SK-N-SH (cell line): ENCODE measurements around the gene ABHD13. TPM values are rescaled to one million over a fixed set of nuclear protein-coding genes. Genes with fewer than 3 reads are reported as not detected.

Source experiments
- CTCF ChIA-PET: fragments of 300-600, 350-600 bp; formaldehyde crosslinking; extraction: SDS; loops from one replicate; lab custom pipeline; 2021; lab: Yijun Ruan, JAX
- POLR2A ChIA-PET: fragments of 350-600 bp; sonication (Branson Sonifier 250); formaldehyde crosslinking; extraction: SDS; loops from one replicate; lab custom pipeline; 2020; ENCODE audit warnings: antibody characterized with exemption, inconsistent platforms; lab: Yijun Ruan, JAX
- DNase-seq: peaks from one replicate; pipeline ENCODE4 v3.0.0; 2012
- H2AFZ ChIP-seq: fragments of 200-600 bp; sonication (generic); 2 replicates; pipeline ENCODE4 v1.8.1; 2016; ENCODE audit warnings: antibody characterized with exemption, mild to moderate bottlenecking, low read depth
- H3F3A ChIP-seq: fragments of 200-600 bp; sonication (generic); replicated peaks from 2 replicates; pipeline ENCODE3; 2016; ENCODE audit warnings: antibody characterized with exemption, mild to moderate bottlenecking; ENCODE audit not compliant: insufficient read depth
- H3K27ac ChIP-seq, 2 experiments: fragments of 200-500 bp in 1 of 2; fragments of 200-600 bp in 1 of 2; sonication (Bioruptor generic) in 1 of 2; sonication (generic), shearing (Covaris generic) in 1 of 2; 2 replicates each; pipeline versions ENCODE4 v1.5.1 to v1.6.1; 2014 to 2016; ENCODE audit warnings: low read depth in 2 of 2, inconsistent platforms in 1 of 2, low read length in 1 of 2, mild to moderate bottlenecking in 1 of 2, mixed read lengths in 1 of 2
- H3K27me3 ChIP-seq: fragments of 200-600 bp; sonication (generic), shearing (Covaris generic); 2 replicates; pipeline ENCODE4 v1.6.1; 2016; ENCODE audit warnings: mixed run types; ENCODE audit not compliant: insufficient read depth
- H3K36me3 ChIP-seq, 2 experiments: fragments of 200-500 bp in 1 of 2; fragments of 200-600 bp in 1 of 2; sonication (Bioruptor generic) in 1 of 2; sonication (generic) in 1 of 2; replicated peaks in 1 of 2; 2 replicates each; pipeline versions ENCODE3 to v1.5.1; 2014 to 2016; ENCODE audit warnings: low read length in 1 of 2, mild to moderate bottlenecking in 1 of 2; ENCODE audit not compliant: insufficient read depth in 2 of 2, control insufficient read depth in 1 of 2
- H3K4me1 ChIP-seq, 2 experiments: fragments of 200-500 bp in 1 of 2; fragments of 200-600 bp in 1 of 2; sonication (Bioruptor generic) in 1 of 2; sonication (generic), shearing (Covaris generic) in 1 of 2; 2 replicates each; pipeline versions ENCODE4 v1.5.1 to v1.6.1; 2014 to 2016; ENCODE audit warnings: low read depth in 1 of 2, low read length in 1 of 2, mixed run types in 1 of 2; ENCODE audit not compliant: insufficient read depth in 2 of 2, control insufficient read depth in 1 of 2
- H3K4me2 ChIP-seq: fragments of 200-600 bp; sonication (generic), shearing (Covaris generic); 2 replicates; pipeline ENCODE4 v1.6.1; 2017; ENCODE audit warnings: mixed run types
- H3K4me3 ChIP-seq, 2 experiments: fragments of 200-500 bp in 1 of 2; fragments of 200-600 bp in 1 of 2; sonication (Bioruptor generic) in 1 of 2; sonication (generic), shearing (Covaris generic) in 1 of 2; 2 replicates each; pipeline versions ENCODE4 v1.5.1 to v1.8.1; 2014 to 2016; ENCODE audit warnings: low read depth in 2 of 2, inconsistent platforms in 1 of 2, low read length in 1 of 2, mild to moderate bottlenecking in 1 of 2, mixed read lengths in 1 of 2, moderate library complexity in 1 of 2
- H3K79me2 ChIP-seq: fragments of 200-600 bp; sonication (generic); 2 replicates; pipeline ENCODE4 v1.8.1; 2017; ENCODE audit warnings: mild to moderate bottlenecking; ENCODE audit not compliant: insufficient read depth
- H3K9ac ChIP-seq: fragments of 200-600 bp; sonication (generic); 2 replicates; pipeline ENCODE4 v1.6.1; 2017; ENCODE audit warnings: mixed run types
- H3K9me2 ChIP-seq: fragments of 200-600 bp; sonication (generic); 2 replicates; pipeline ENCODE4 v1.6.1; 2017; ENCODE audit warnings: mixed run types
- H3K9me3 ChIP-seq: fragments of 200-600 bp; sonication (generic); 2 replicates; pipeline ENCODE4 v1.6.1; 2017; ENCODE audit warnings: mixed run types, mild to moderate bottlenecking, moderate library complexity
- H4K20me1 ChIP-seq: fragments of 200-600 bp; sonication (generic); 2 replicates; pipeline ENCODE4 v1.6.1; 2017; ENCODE audit warnings: mild to moderate bottlenecking, mixed run types; ENCODE audit not compliant: insufficient read depth
- CTCF ChIP-seq: fragments of 200-600 bp; sonication (generic); IDR thresholded peaks from 2 replicates; pipeline ENCODE4 v1.6.1; 2017; ENCODE audit warnings: antibody characterized with exemption, mild to moderate bottlenecking, moderate library complexity
- ELF1 ChIP-seq: IDR thresholded peaks from 2 replicates; pipeline ENCODE4 v1.4.0; 2012
- EP300 ChIP-seq, 2 experiments: IDR thresholded peaks; 2 replicates each; pipeline versions ENCODE4 v1.4.0 to v1.6.1; 2012; ENCODE audit warnings: borderline replicate concordance in 1 of 2, low read depth in 1 of 2, low read length in 1 of 2
- EZH2phosphoT487 ChIP-seq: fragments of 200-600 bp; sonication (generic); IDR thresholded peaks from 2 replicates; pipeline ENCODE4 v1.6.1; 2017; ENCODE audit warnings: low read depth, mixed run types, mild to moderate bottlenecking, antibody characterized with exemption, moderate library complexity, borderline replicate concordance
- FOXM1 ChIP-seq: IDR thresholded peaks from 2 replicates; pipeline ENCODE4 v1.4.0; 2012; ENCODE audit warnings: low read depth, mild to moderate bottlenecking
- GABPA ChIP-seq: IDR thresholded peaks from 2 replicates; pipeline ENCODE4 v1.4.0; 2012; ENCODE audit warnings: low read depth, mild to moderate bottlenecking
- GATA2 ChIP-seq: sonication (generic); formaldehyde crosslinking; IDR thresholded peaks from 2 replicates; pipeline ENCODE4 v1.5.0; 2020; ENCODE audit warnings: mild to moderate bottlenecking, missing genetic modification reagents
- JUND ChIP-seq: IDR thresholded peaks from 2 replicates; pipeline ENCODE4 v1.4.0; 2012
- MAX ChIP-seq: IDR thresholded peaks from 2 replicates; pipeline ENCODE4 v1.4.0; 2012; ENCODE audit warnings: low read depth
- MEF2A ChIP-seq: IDR thresholded peaks from 2 replicates; pipeline ENCODE4 v1.4.0; 2012; ENCODE audit warnings: low read depth, borderline replicate concordance
- MXI1 ChIP-seq: IDR thresholded peaks from 2 replicates; pipeline ENCODE4 v1.6.1; 2012; ENCODE audit warnings: mild to moderate bottlenecking, low read depth, low read length, improper control_type of control experiment
- NFIC ChIP-seq: IDR thresholded peaks from 2 replicates; pipeline ENCODE4 v1.4.0; 2012; ENCODE audit warnings: borderline replicate concordance
- NRF1 ChIP-seq: IDR thresholded peaks from 2 replicates; pipeline ENCODE4 v1.6.1; 2012; ENCODE audit warnings: low read depth, mild to moderate bottlenecking, low read length
- PBX3 ChIP-seq: IDR thresholded peaks from 2 replicates; pipeline ENCODE4; 2012
- RAD21 ChIP-seq: IDR thresholded peaks from 2 replicates; pipeline ENCODE4 v1.6.1; 2012; ENCODE audit warnings: mild to moderate bottlenecking, low read length
- RCOR1 ChIP-seq: fragments of 150-350 bp; IDR thresholded peaks from 2 replicates; pipeline ENCODE4 v1.6.1; 2017; ENCODE audit warnings: antibody characterized with exemption, low read length
- RFX5 ChIP-seq: IDR thresholded peaks from 2 replicates; pipeline ENCODE4 v1.6.1; 2012; ENCODE audit warnings: mild to moderate bottlenecking, improper control_type of control experiment, low read length
- RXRA ChIP-seq: IDR thresholded peaks from 2 replicates; pipeline ENCODE4 v1.4.0; 2012; ENCODE audit warnings: low read depth, mild to moderate bottlenecking, borderline replicate concordance
- SMC3 ChIP-seq: IDR thresholded peaks from 2 replicates; pipeline ENCODE4 v1.6.1; 2012; ENCODE audit warnings: low read depth, low read length, improper control_type of control experiment
- TCF12 ChIP-seq: IDR thresholded peaks from 2 replicates; pipeline ENCODE4 v1.4.0; 2012
- TEAD4 ChIP-seq: IDR thresholded peaks from 2 replicates; pipeline ENCODE4 v1.4.0; 2012; ENCODE audit warnings: mild to moderate bottlenecking, borderline replicate concordance; ENCODE audit not compliant: insufficient read depth
- WGBS: methylation state at CpG from one replicate; pipeline ENCODE4 v1.1.6; 2017; ENCODE audit warnings: low lambda C conversion rate; 5-methylcytosine and 5-hydroxymethylcytosine counted together
- polyA plus RNA-seq, 3 experiments: library from polyadenylated mRNA; depleted of rRNA; stranded (reverse); fragments of >200 nt; gene quantifications; 2 replicates each; pipeline ENCODE4 v1.2.3, GENCODE V29; 2012
- TF ChIP-seq, protein P1 (sequence below): fragments of 150-350 bp; IDR thresholded peaks from 2 replicates; pipeline ENCODE4 v1.6.1; 2016; ENCODE audit warnings: mild to moderate bottlenecking, low read depth, low read length
- TF ChIP-seq, protein P2 (sequence below): fragments of 150-350 bp; IDR thresholded peaks from 2 replicates; pipeline ENCODE4 v1.6.1; 2017; ENCODE audit warnings: antibody characterized with exemption, low read length, low read depth, borderline replicate concordance

ABHD13 gene
- polyA plus RNA-seq, 1 of the 3 experiments (the other 2 are of a cell fraction) = 2.9 TPM

DNA sequence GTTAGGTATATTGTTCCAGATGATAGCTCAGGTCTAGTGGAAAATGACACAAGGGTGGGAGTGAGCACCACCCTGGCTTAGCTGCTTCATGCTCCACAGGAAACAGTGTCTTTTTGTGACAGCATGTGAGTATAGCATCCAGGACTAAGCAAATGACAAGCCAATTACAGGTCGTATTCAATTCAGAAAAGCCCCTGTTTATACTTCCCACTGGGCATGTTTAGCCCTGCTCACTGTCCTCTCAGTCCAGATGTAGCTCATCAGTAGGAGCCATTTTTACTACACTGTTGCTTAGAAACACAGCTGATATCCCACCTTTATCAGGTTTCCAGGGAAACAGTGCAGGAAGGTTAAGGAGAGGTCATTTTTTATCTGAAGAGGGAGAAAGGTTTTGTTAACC lies 8.0 kb downstream of the ABHD13 start:
- 13% methylated on average over 1 of the region's 1 CpG for WGBS

DNA sequence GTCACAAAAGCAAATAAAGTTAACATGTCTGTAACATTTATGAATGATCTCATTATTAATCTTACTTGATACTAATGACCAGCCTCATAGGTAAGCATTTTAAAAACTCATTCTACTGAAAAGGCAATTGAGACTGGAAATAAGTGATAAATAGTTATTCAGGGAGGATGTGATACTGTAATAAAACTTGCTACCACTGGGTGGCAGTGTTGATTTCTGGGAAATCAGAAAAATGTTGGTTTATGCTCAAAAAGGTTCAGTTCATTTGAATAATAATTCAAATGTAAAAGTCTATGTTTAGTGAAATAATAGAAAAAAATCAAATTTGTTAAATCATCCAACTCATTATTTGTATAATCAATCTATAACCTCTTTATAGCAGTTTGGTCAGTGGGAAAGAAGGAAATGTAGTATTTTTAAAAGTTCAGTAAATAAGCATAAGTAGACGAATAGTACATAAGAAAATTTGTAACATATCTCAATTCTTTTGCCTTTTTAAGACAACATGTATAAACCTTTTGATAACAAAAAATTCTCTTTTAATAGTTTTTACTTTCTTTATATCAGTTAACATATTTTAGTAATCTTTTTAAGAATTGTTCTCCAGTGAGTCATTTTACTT lies 9.6 kb downstream of the ABHD13 start:
- H3K36me3 ChIP-seq = peaks cover 6 to 13% of the 10 kb centered on the region in 2 experiments
- no peaks in the 10 kb centered on the region for H3K9me3 ChIP-seq
- no peak overlapping the region for H3K4me2 ChIP-seq
- peaks cover 15 to 18% of the 10 kb centered on the region in 2 experiments; a peak in 3 of 4 replicates for H3K4me1 ChIP-seq
- H3K27me3 ChIP-seq = no peaks in the 10 kb centered on the region
- H3K4me3 ChIP-seq = no peak overlapping the region
- H3K9me2 ChIP-seq = no peaks in the 10 kb centered on the region; the same call in 1 of the 2 replicates
- no peak overlapping the region for H3K27ac ChIP-seq
- DNase-seq = peak; percentile 22
- H3K79me2 ChIP-seq = peaks cover 67% of the 10 kb centered on the region
- ChIA-PET POLR2A (no interaction called here), CTCF (interaction anchor here (0.6 to 1.0 kb wide), 4 partner anchors 13 to 278 kb away, joined by 3 read pairs; no protein-coding TSS in a partner anchor)
- H4K20me1 ChIP-seq = peaks cover 36% of the 10 kb centered on the region
- H3F3A ChIP-seq = no peaks in the 10 kb centered on the region
- 98% methylated on average over 1 of the region's 1 CpG for WGBS
- no peak overlapping the region for H3K9ac ChIP-seq
- no peak overlapping the region for H2AFZ ChIP-seq
- TF ChIP-seq MAX = no peak
- no peak for TF ChIP-seq FOXM1
- TF ChIP-seq GABPA = no peak
- TF ChIP-seq, protein P1, sequence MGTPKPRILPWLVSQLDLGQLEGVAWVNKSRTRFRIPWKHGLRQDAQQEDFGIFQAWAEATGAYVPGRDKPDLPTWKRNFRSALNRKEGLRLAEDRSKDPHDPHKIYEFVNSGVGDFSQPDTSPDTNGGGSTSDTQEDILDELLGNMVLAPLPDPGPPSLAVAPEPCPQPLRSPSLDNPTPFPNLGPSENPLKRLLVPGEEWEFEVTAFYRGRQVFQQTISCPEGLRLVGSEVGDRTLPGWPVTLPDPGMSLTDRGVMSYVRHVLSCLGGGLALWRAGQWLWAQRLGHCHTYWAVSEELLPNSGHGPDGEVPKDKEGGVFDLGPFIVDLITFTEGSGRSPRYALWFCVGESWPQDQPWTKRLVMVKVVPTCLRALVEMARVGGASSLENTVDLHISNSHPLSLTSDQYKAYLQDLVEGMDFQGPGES = no peak
- no peak for TF ChIP-seq ELF1
- peak; percentile 89 for TF ChIP-seq CTCF
- no peak for TF ChIP-seq RFX5
- peak; percentile 27; the same call in 1 of the 2 replicates for TF ChIP-seq SMC3
- peak; percentile 71 for TF ChIP-seq RAD21
- no peak for TF ChIP-seq JUND
- TF ChIP-seq NRF1 = no peak
- TF ChIP-seq NFIC = no peak
- no peak for TF ChIP-seq MXI1

More for the DNA sequence above, 8.0 kb downstream of the ABHD13 start:
- peak; percentile 60 for DNase-seq
- ChIA-PET POLR2A (interaction anchor here (1.0 kb wide), 1 partner anchor 11 kb away, joined by 4 read pairs; the partner anchor contains the start of gene LIG4), CTCF (interaction anchor here (0.8 to 1.2 kb wide), 2 partner anchors 11 to 669 kb away, joined by 3 to 7 read pairs; partner anchors contain the start of gene LIG4)
- peaks cover 72% of the 10 kb centered on the region for H3K79me2 ChIP-seq
- TF ChIP-seq ELF1 (no peak), SMC3 (no peak), EP300 (IDR thresholded peaks at IDR 0.05; ENCODE audit: borderline replicate concordance in 1 of 2, low read depth in 1 of 2, low read length in 1 of 2) (peak in 1 of 2 experiments; percentile 31; a peak in 1 of 4 replicates), RXRA (no peak), PBX3 (no peak), EZH2phosphoT487 (no peak), GABPA (no peak), RCOR1 (peak; percentile 5; the same call in 1 of the 2 replicates), NRF1 (no peak), RAD21 (0 out of 2 replicates have a peak, but pooled peaks have one; percentile 2), TEAD4 (no peak), GATA2 (CRISPR knock-in tag) (peak; percentile 49), MEF2A (no peak), MXI1 (peak; percentile 77), TCF12 (no peak)
- TF ChIP-seq, protein P2, sequence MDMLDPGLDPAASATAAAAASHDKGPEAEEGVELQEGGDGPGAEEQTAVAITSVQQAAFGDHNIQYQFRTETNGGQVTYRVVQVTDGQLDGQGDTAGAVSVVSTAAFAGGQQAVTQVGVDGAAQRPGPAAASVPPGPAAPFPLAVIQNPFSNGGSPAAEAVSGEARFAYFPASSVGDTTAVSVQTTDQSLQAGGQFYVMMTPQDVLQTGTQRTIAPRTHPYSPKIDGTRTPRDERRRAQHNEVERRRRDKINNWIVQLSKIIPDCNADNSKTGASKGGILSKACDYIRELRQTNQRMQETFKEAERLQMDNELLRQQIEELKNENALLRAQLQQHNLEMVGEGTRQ = no peak
- H2AFZ ChIP-seq = no peak overlapping the region
- H3K9me2 ChIP-seq = no peaks in the 10 kb centered on the region
- peak overlapping the region in 1 of 2 experiments; percentile 89; a peak in 2 of 4 replicates for H3K27ac ChIP-seq
- no peaks in the 10 kb centered on the region for H3F3A ChIP-seq
- H3K9ac ChIP-seq = no peak overlapping the region
- peaks cover 15 to 18% of the 10 kb centered on the region in 2 experiments; a peak in 3 of 4 replicates for H3K4me1 ChIP-seq
- no peak overlapping the region for H3K4me2 ChIP-seq
- H3K9me3 ChIP-seq = no peaks in the 10 kb centered on the region
- H3K27me3 ChIP-seq = no peaks in the 10 kb centered on the region
- H3K4me3 ChIP-seq = no peak overlapping the region; a peak in 1 of 4 replicates
- peaks cover 36% of the 10 kb centered on the region for H4K20me1 ChIP-seq
- peaks cover 6 to 15% of the 10 kb centered on the region in 2 experiments for H3K36me3 ChIP-seq
